D721Med (cell line): ENCODE results near the gene DCAF4.

Experiments
- DNase-seq: peaks from one replicate; pipeline ENCODE4 v3.0.0; 2011; ENCODE audit warnings: low spot score; ENCODE audit not compliant: insufficient read length
- FAIRE-seq: peaks from 2 replicates; lab custom pipeline; 2011; peaks lifted over from hg19 to GRCh38; lab: Jason Lieb, UNC
- TF ChIP-seq, protein P1 (sequence below): IDR thresholded peaks from 2 replicates; pipeline ENCODE4 v1.5.1; 2012; ENCODE audit warnings: mild to moderate bottlenecking, control low read depth; ENCODE audit not compliant: insufficient read depth; ENCODE audit errors: missing control alignments

Gene DCAF4

DNA sequence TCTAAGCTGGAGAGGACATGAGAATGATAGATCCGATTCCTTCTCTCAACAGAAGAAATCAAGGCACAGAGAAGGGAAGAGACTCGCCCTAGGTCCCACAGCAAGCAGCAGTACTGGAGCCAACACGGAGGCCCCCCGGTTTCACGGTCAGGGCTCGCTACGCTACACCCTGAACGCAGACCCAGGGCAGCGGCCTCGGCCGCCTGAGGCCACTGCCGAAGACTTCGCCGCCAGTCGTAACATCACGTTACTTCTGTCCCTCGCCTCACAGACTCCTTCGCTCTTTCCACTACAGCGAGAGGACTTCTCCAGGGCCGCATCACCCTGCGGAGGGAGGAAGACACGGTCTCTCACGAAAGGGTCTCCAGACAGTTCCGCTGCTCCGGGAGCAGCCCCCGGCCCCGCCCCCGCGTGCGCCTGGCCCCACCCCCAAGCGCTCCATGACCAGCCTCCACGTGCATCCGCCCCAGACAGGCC, 411 bp upstream of the DCAF4 start:
- TF ChIP-seq, protein P1, sequence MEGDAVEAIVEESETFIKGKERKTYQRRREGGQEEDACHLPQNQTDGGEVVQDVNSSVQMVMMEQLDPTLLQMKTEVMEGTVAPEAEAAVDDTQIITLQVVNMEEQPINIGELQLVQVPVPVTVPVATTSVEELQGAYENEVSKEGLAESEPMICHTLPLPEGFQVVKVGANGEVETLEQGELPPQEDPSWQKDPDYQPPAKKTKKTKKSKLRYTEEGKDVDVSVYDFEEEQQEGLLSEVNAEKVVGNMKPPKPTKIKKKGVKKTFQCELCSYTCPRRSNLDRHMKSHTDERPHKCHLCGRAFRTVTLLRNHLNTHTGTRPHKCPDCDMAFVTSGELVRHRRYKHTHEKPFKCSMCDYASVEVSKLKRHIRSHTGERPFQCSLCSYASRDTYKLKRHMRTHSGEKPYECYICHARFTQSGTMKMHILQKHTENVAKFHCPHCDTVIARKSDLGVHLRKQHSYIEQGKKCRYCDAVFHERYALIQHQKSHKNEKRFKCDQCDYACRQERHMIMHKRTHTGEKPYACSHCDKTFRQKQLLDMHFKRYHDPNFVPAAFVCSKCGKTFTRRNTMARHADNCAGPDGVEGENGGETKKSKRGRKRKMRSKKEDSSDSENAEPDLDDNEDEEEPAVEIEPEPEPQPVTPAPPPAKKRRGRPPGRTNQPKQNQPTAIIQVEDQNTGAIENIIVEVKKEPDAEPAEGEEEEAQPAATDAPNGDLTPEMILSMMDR, result no peak
- FAIRE-seq (no peak), DNase-seq (no peak)

DNA sequence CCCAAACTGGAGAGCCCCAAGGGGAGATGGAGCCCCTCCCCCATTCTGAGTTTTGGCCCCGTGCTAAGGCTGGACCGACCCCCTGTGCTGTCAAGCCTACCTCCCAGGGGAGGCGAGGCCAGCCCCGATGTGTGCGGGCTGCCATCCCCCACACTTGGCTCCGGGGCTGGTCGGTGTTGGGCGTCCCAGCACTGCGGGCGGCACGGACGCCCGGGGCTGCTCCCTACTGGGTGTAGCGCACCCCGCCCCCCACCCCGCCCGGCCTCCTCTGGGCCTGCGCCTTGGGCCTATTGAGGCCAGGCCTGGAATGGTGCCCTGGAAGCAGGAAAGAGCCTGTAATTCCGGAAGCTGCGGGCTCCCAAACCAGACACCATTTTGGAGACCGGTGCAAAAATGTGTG, 2.6 kb downstream of the DCAF4 start:
- FAIRE-seq (no peak), DNase-seq (no peak)
- TF ChIP-seq, protein P1, result no peak

DNA sequence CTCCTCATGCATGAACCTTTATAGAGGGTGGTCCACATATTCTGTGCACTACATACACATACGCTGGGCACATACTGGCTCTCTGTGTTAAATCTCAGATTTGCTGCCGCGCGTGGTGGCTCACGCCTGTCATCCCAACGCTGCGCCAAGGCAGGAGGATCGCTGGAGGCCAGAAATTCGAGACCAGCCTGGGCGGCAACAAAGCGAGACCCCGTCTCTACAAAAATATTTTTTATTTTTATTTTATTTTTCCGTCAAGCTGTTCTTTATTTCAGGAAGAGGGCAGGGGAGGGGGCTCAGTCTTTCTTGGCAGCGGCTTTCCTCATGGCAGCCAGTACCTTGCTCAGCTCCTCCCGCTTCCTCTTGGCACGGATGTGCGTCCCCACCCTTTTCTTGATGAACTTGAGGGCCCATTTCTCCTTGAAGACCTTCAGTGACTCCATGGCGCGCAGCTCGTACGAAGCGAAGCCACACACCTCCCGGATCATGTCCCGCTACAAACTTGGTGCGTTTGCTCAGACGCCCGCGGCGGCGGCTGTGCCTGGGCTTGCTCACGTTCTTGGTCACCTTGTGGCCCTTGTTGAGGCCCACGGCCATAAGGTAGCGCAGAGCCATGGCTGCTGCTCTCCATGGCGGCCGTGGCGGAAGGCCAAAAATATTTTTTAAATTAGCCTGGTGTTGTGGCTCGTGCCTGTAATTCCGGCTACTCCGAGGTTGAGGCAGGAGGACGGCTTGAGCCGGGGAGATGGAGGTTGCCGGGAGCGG, 3.2 kb downstream of the DCAF4 start:
- FAIRE-seq (no peak), DNase-seq (no peak)
- TF ChIP-seq, protein P1, result no peak

DNA sequence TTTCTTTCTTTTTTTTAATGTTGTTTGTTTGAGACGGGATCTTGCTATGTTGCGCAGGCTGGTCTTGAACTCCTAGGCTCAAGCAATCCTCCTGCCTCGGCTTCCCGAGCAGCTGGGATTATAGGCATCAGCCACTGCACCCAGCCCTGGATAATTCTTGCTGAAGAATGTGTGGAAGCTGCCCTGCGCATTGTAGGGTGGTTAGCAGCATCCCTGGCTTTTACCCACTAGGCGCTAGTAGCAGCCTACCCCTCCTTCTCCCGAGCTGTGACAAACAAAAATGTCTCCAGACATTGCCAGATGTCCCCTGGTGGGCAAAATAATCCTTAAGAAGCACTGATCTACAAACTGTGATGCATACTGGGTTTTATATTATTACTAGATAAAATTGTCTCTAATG, 6.6 kb downstream of the DCAF4 start:
- TF ChIP-seq, protein P1, result no peak
- FAIRE-seq (no peak), DNase-seq (no peak)

DNA sequence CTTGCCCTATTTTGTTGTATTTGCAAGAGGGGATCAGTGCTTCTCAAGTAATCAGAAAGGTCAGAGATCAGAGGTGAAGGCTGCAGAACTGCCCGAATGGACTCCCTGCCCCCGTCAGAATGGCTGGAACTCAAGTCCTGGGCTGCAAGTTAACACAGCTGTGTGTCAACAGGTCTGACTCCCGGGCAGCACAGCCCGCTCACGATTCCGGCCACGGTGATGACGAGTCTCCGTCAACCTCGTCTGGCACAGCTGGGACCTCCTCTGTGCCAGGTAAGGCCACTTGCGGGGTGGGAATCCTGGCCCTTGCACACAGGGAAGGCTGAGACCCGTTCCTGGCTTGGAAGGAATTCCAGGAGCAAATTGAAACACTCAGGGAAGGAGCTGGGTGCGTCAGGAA, 13.4 kb downstream of the DCAF4 start:
- DNase-seq (no peak), FAIRE-seq (no peak)
- TF ChIP-seq, protein P1, result no peak

DNA sequence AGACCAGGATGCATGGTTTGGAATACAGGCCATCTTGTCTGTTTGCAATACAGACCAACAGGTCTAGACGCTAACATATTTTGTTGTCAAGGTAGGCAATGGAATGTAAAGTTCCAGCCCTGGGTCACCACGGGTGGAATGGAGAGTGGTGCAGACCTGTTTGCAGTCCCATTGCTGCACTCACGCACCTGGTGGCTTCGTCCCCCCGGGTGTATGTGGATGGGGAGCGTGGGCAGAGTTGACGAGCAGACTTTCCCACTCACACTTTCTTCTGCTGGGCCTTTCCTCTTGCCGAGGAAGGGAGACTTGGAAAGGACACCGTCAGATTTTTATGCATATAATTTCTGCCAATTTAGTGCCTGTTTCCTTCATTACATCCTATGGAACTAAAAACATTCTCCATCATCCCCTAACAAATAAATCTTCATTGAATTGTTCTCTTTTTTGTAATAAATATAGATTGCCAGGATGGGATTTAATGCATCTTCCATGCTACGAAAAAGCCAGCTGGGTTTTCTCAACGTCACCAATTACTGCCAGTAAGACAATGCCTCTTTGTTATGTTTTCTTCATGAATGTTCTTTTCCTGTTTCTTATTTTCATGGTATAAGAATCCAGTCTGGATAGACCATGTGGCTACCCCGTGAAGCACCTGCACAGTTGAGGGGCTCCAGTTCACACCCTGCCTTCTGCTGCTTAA, 15.2 kb downstream of the DCAF4 start:
- DNase-seq, result no peak
- FAIRE-seq, result no peak
- TF ChIP-seq, protein P1, result no peak

DNA sequence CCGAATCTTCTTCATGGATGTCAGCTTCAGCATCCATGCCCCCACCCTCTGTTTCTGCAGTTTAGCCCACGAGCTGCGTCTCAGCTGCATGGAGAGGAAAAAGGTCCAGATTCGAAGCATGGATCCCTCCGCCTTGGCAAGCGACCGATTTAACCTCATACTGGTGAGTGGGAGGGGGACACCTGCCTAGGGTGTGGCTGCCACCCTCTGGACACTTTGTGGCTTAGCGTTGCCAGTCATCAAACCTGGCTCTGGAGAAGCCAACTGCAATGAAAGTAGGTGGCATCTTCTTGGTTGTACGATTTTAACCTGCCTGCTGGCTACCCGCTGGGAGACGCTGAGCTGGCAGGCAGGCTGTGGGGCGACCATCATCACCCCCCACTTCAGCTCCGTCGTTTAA, 16.7 kb downstream of the DCAF4 start:
- TF ChIP-seq, protein P1, result no peak
- FAIRE-seq, result no peak
- no peak for DNase-seq
